Uterus (tissue), 2 donors: ENCODE data around the gene FLNB.
"Not testable (repeated sequence)": the region's sequence is repeated elsewhere in the genome, so short reads cannot be mapped to it uniquely, and the experiment has no call there.

Experiments
- POLR2A ChIP-seq, 2 donors: fragments of 450-650 bp; IDR thresholded peaks; one replicate each; pipeline ENCODE4 v1.6.1; 2016; ENCODE audit warnings: antibody characterized with exemption in 2 of 2, mild to moderate bottlenecking in 1 of 2, moderate library complexity in 1 of 2
- TF ChIP-seq, protein P1 (sequence below), 4 experiments: fragments of 200-600 bp in 2 of 4; fragments of 450-650 bp in 2 of 4; sonication (generic) in 2 of 4; IDR thresholded peaks; one replicate each; pipeline ENCODE4 v1.5.1; 2016 to 2019; ENCODE audit warnings: antibody characterized with exemption in 4 of 4, mild to moderate bottlenecking in 2 of 4, moderate library complexity in 1 of 4

DNA sequence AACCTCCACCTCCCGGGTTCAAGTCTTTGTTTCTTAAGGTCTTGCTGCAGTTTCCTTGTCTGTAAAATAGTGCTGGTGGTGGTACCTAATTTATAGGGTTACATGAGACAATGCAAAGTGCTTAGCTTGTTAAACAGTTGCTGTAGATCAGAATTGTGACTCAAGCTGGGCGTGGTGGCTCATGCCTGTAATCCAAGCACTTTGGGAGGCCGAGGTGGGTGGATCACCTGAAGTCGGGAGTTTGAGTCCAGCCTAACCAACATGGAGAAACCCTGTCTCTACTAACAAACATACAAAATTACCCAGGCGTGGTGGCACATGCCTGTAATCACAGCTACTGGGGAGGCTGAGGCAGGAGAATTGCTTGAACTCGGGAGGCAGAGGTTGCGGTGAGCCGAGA lies 19.0 kb upstream of the FLNB start:
- TF ChIP-seq, protein P1, sequence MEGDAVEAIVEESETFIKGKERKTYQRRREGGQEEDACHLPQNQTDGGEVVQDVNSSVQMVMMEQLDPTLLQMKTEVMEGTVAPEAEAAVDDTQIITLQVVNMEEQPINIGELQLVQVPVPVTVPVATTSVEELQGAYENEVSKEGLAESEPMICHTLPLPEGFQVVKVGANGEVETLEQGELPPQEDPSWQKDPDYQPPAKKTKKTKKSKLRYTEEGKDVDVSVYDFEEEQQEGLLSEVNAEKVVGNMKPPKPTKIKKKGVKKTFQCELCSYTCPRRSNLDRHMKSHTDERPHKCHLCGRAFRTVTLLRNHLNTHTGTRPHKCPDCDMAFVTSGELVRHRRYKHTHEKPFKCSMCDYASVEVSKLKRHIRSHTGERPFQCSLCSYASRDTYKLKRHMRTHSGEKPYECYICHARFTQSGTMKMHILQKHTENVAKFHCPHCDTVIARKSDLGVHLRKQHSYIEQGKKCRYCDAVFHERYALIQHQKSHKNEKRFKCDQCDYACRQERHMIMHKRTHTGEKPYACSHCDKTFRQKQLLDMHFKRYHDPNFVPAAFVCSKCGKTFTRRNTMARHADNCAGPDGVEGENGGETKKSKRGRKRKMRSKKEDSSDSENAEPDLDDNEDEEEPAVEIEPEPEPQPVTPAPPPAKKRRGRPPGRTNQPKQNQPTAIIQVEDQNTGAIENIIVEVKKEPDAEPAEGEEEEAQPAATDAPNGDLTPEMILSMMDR (IDR thresholded peaks at IDR 0.05) = not testable (repeated sequence)
- TF ChIP-seq POLR2A (IDR thresholded peaks at IDR 0.05) = not testable (repeated sequence)
